ENCODE data around the gene SNRK.

The SNRK gene

GRCh38 chr3:43255662-43256061 lies 30.7 kb upstream of the SNRK start:
- Histone ChIP-seq H3K4me1 (ENCODE audit: low read depth, poor library complexity, severe bottlenecking) (no peaks in the 10 kb centered on the region), H3K9ac (no peak overlapping the region), H3K36me3 (ENCODE audit: insufficient read depth) (no peaks in the 10 kb centered on the region), H4K20me1 (ENCODE audit: insufficient read depth) (no peaks in the 10 kb centered on the region), H3K27me3 (ENCODE audit: insufficient read depth, low read depth) (no peaks in the 10 kb centered on the region), H3K4me2 (no peak overlapping the region), H3K27ac (no peak overlapping the region), H2AFZ (ENCODE audit: low read depth) (no peak overlapping the region), H3K4me3 (IDR thresholded peaks at IDR 0.05; ENCODE audit: insufficient read depth, low read depth, low read length) (no peak overlapping the region), H3K79me2 (ENCODE audit: insufficient read depth, low read depth) (no peaks in the 10 kb centered on the region)
- TF ChIP-seq CTCF (conservative IDR thresholded peaks at IDR 0.05; ENCODE audit: low read depth, low read length): no peak

- Histone ChIP-seq H3K36me3 (ENCODE audit: insufficient read depth) (no peaks in the 10 kb centered on the region), H3K9ac (no peak overlapping the region), H2AFZ (ENCODE audit: low read depth) (no peak overlapping the region), H3K4me2 (no peak overlapping the region), H3K4me1 (ENCODE audit: low read depth, poor library complexity, severe bottlenecking) (no peaks in the 10 kb centered on the region), H3K27ac (no peak overlapping the region), H4K20me1 (ENCODE audit: insufficient read depth) (no peaks in the 10 kb centered on the region), H3K4me3 (IDR thresholded peaks at IDR 0.05; ENCODE audit: insufficient read depth, low read depth, low read length) (no peak overlapping the region), H3K79me2 (ENCODE audit: insufficient read depth, low read depth) (no peaks in the 10 kb centered on the region), H3K27me3 (ENCODE audit: insufficient read depth, low read depth) (no peaks in the 10 kb centered on the region)
- no peak for TF ChIP-seq CTCF (conservative IDR thresholded peaks at IDR 0.05; ENCODE audit: low read depth, low read length)
Measured at GRCh38 chr3:43256714-43257461, 29.5 kb upstream of the SNRK start.

- no peak overlapping the region for H3K4me2 ChIP-seq
- no peaks in the 10 kb centered on the region for H3K36me3 ChIP-seq (ENCODE audit: insufficient read depth)
- H3K27ac ChIP-seq: no peak overlapping the region
- H3K79me2 ChIP-seq (ENCODE audit: insufficient read depth, low read depth): no peaks in the 10 kb centered on the region
- no peaks in the 10 kb centered on the region for H3K27me3 ChIP-seq (ENCODE audit: insufficient read depth, low read depth)
- no peak for TF ChIP-seq CTCF (conservative IDR thresholded peaks at IDR 0.05; ENCODE audit: low read depth, low read length)
- no peak overlapping the region for H3K4me3 ChIP-seq (IDR thresholded peaks at IDR 0.05; ENCODE audit: insufficient read depth, low read depth, low read length)
- no peak overlapping the region for H2AFZ ChIP-seq (ENCODE audit: low read depth)
- no peaks in the 10 kb centered on the region for H3K4me1 ChIP-seq (ENCODE audit: low read depth, poor library complexity, severe bottlenecking)
- no peaks in the 10 kb centered on the region for H4K20me1 ChIP-seq (ENCODE audit: insufficient read depth)
- H3K9ac ChIP-seq: no peak overlapping the region
Measured at GRCh38 chr3:43257850-43258249, 28.5 kb upstream of the SNRK start.

GRCh38 chr3:43259626-43260025 lies 26.7 kb upstream of the SNRK start:
- Histone ChIP-seq H3K27me3 (ENCODE audit: insufficient read depth, low read depth) (no peaks in the 10 kb centered on the region), H3K27ac (no peak overlapping the region), H2AFZ (ENCODE audit: low read depth) (no peak overlapping the region), H4K20me1 (ENCODE audit: insufficient read depth) (no peaks in the 10 kb centered on the region), H3K4me2 (no peak overlapping the region), H3K9ac (no peak overlapping the region), H3K4me3 (IDR thresholded peaks at IDR 0.05; ENCODE audit: insufficient read depth, low read depth, low read length) (no peak overlapping the region), H3K4me1 (ENCODE audit: low read depth, poor library complexity, severe bottlenecking) (no peaks in the 10 kb centered on the region), H3K79me2 (ENCODE audit: insufficient read depth, low read depth) (no peaks in the 10 kb centered on the region), H3K36me3 (ENCODE audit: insufficient read depth) (no peaks in the 10 kb centered on the region)
- TF ChIP-seq CTCF (conservative IDR thresholded peaks at IDR 0.05; ENCODE audit: low read depth, low read length): no peak
